NCI-H1694 treated with DMSO at 0.1 percent for 48 hours (cell line): ENCODE results near the gene ETV6.
"Not testable (repeated sequence)": the region's sequence is repeated elsewhere in the genome, so short reads cannot be mapped to it uniquely, and the experiment has no call there.

Experiments used
- DNase-seq: peaks from one replicate; lab custom pipeline; 2025; lab: John Stamatoyannopoulos, UW

Gene ETV6

GRCh38 chr12:11884706-11885105 is 235.2 kb downstream of the ETV6 start:
- DNase-seq: no peak

GRCh38 chr12:11885261-11886038 is 236.0 kb downstream of the ETV6 start:
- DNase-seq: no peak

- DNase-seq: no peak
Measured at GRCh38 chr12:11886339-11886738, 236.9 kb downstream of the ETV6 start.

- DNase-seq: no peak
Measured at GRCh38 chr12:11888029-11888428, 238.6 kb downstream of the ETV6 start.

- no peak for DNase-seq
Measured at GRCh38 chr12:11891346-11891745, 241.9 kb downstream of the ETV6 start.

GRCh38 chr12:11891754-11892386 is 242.4 kb downstream of the ETV6 start:
- DNase-seq: no peak

- DNase-seq: no peak
Measured at GRCh38 chr12:11893998-11894397, 244.5 kb downstream of the ETV6 start.

- no peak for DNase-seq
Measured at GRCh38 chr12:11894890-11895289, 245.4 kb downstream of the ETV6 start.

- no peak for DNase-seq
Measured at GRCh38 chr12:11895421-11896078, 246.1 kb downstream of the ETV6 start.

- DNase-seq: no peak
Measured at GRCh38 chr12:11896417-11896929, 247.0 kb downstream of the ETV6 start.

GRCh38 chr12:11897923-11898322 is 248.4 kb downstream of the ETV6 start:
- DNase-seq: no peak

GRCh38 chr12:11901701-11902524 is 252.4 kb downstream of the ETV6 start:
- DNase-seq: no peak

- DNase-seq: no peak
Measured at GRCh38 chr12:11902525-11902875, 253.0 kb downstream of the ETV6 start.

- no peak for DNase-seq
Measured at GRCh38 chr12:11904124-11904523, 254.7 kb downstream of the ETV6 start.

GRCh38 chr12:11905534-11905933 is 256.1 kb downstream of the ETV6 start:
- no peak for DNase-seq

GRCh38 chr12:11906286-11906935 is 256.9 kb downstream of the ETV6 start:
- no peak for DNase-seq

GRCh38 chr12:11907625-11908024 is 258.2 kb downstream of the ETV6 start:
- no peak for DNase-seq

GRCh38 chr12:11909406-11909805 is 259.9 kb downstream of the ETV6 start:
- not testable (repeated sequence) for DNase-seq

- no peak for DNase-seq
Measured at GRCh38 chr12:11916113-11916512, 266.6 kb downstream of the ETV6 start.

GRCh38 chr12:11916771-11917170 is 267.3 kb downstream of the ETV6 start:
- no peak for DNase-seq

GRCh38 chr12:11917501-11917900 is 268.0 kb downstream of the ETV6 start:
- DNase-seq: no peak

GRCh38 chr12:11920231-11920630 is 270.8 kb downstream of the ETV6 start:
- DNase-seq: no peak
